Measurements from ENCODE around the gene ARHGAP4. TPM values are rescaled to one million over a fixed set of nuclear protein-coding genes. Genes with fewer than 3 reads are reported as not detected.

ARHGAP4 gene
- total and polyA plus RNA-seq, 2 of the 4 experiments (the other 2 are of a cell fraction), result 0.18 to 0.72 TPM

DNA sequence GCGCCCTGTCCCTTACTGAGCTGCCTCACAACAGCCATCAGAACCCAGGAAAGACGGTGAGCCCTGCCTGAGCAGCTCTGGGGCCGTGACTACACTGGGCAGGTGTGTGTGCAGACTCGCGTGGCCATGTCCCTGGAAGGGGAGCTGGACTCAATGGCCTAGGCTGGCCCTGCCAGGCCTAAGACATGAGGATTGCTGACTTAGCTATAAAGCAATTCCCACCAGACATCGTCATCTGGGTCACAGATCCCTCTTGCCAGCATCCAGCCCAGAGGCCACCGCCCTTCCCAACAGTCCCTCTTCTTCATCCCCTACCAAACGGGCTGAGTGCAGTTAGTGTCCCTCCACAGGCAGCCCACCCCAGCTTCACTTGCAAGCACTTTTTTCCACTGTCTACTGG, 5.1 kb upstream of the ARHGAP4 start:
- intact Hi-C loops (cut with micrococcal nuclease), result no loop called here
- CTCF ChIA-PET, result no interaction called here

More for the DNA sequence above, 5.1 kb upstream of the ARHGAP4 start:
- Histone ChIP-seq H3K23ac (ENCODE audit: low read depth, low read length) (no peak overlapping the region), H3K9me1 (ENCODE audit: insufficient read depth, low read length) (no peaks in the 10 kb centered on the region; the same call in 1 of the 2 replicates), H3K9me3 (ENCODE audit: control insufficient read depth, insufficient read depth, low read length) (no peaks in the 10 kb centered on the region), H4K5ac (ENCODE audit: low read depth, low read length) (no peak overlapping the region), H2AK5ac (ENCODE audit: low read depth, low read length) (no peak overlapping the region), H3K56ac (ENCODE audit: extremely low read depth, insufficient read depth, low read length) (no peak overlapping the region), H2AK9ac (replicated peaks; ENCODE audit: low read depth, low read length, poor library complexity) (no peak overlapping the region), H4K91ac (ENCODE audit: insufficient read depth, low read depth, low read length) (no peak overlapping the region), H2BK15ac (ENCODE audit: low read depth, low read length) (no peak overlapping the region), H3K4me3 (ENCODE audit: insufficient read depth, low read depth, low read length) (no peak overlapping the region), H3K14ac (replicated peaks; ENCODE audit: low read depth, low read length) (no peak overlapping the region), H4K8ac (ENCODE audit: low read depth in 2 of 2, low read length in 2 of 2) (no peak overlapping the region), H3K4me1 (ENCODE audit: control insufficient read depth, insufficient read depth, low read length) (peaks cover 4% of the 10 kb centered on the region), H3K79me1 (ENCODE audit: low read depth in 1 of 2, low read length in 2 of 2) (peaks cover 4 to 16% of the 10 kb centered on the region in 2 experiments; a peak in 2 of 4 replicates), H3K27ac (ENCODE audit: insufficient read depth, low read length) (no peak overlapping the region), H2AFZ (replicated peaks; ENCODE audit: low read length, poor library complexity) (peak overlapping the region; percentile 39), H3K18ac (ENCODE audit: low read depth, low read length) (no peak overlapping the region), H2BK120ac (ENCODE audit: low read depth, low read length) (no peak overlapping the region), H3K27me3 (ENCODE audit: control insufficient read depth, insufficient read depth, low read length) (no peaks in the 10 kb centered on the region), H2BK20ac (ENCODE audit: low read depth, low read length) (no peak overlapping the region), H2BK5ac (ENCODE audit: low read depth, low read length, poor library complexity, severe bottlenecking) (no peak overlapping the region), H3K36me3 (ENCODE audit: control insufficient read depth, insufficient read depth, low read length) (peaks cover 23% of the 10 kb centered on the region), H3K9ac (ENCODE audit: low read depth, low read length) (no peak overlapping the region), H3K4ac (ENCODE audit: low read depth, low read length) (no peak overlapping the region), H4K20me1 (ENCODE audit: insufficient read depth, low read length) (peaks cover 20% of the 10 kb centered on the region), H3K4me2 (ENCODE audit: low read depth, low read length) (no peak overlapping the region)
- ATAC-seq (ENCODE audit: low read depth) (no peak), DNase-seq (no peak)
- BruUV-seq (replicated peaks), result no TSS peak
- peak; percentile 68 for TF ChIP-seq MAFK (IDR thresholded peaks at IDR 0.05; ENCODE audit: low read depth, low read length)
- no peak for TF ChIP-seq RAD21 (IDR thresholded peaks at IDR 0.05; ENCODE audit: low read length)
- TF ChIP-seq BHLHE40 (IDR thresholded peaks at IDR 0.05; ENCODE audit: low read depth, low read length), result no peak
- 60% methylated on average over 4 of the region's 8 CpGs; no CpG with 5 or more reads in 1 of the 2 experiments for WGBS, 2 experiments (ENCODE audit: extremely low coverage in 2 of 2, insufficient read length in 1 of 2)
- POLR2A ChIA-PET (ENCODE audit: unreplicated experiment), result no interaction called here
- dilution Hi-C loops (cut with HindIII; ENCODE audit: low sequenced_read_pairs, unreplicated experiment) (no loop called here), in situ Hi-C loops (cut with MboI; ENCODE audit: low sequenced_read_pairs) (no loop called here)

All from IMR-90 (cell line).